ENCODE data around the gene MINDY3. TPM values are rescaled to one million over a fixed set of nuclear protein-coding genes. Genes with fewer than 3 reads are reported as not detected.

MINDY3 gene
- total RNA-seq, 1 experiment from 2014 or later, result 14.9 TPM

DNA sequence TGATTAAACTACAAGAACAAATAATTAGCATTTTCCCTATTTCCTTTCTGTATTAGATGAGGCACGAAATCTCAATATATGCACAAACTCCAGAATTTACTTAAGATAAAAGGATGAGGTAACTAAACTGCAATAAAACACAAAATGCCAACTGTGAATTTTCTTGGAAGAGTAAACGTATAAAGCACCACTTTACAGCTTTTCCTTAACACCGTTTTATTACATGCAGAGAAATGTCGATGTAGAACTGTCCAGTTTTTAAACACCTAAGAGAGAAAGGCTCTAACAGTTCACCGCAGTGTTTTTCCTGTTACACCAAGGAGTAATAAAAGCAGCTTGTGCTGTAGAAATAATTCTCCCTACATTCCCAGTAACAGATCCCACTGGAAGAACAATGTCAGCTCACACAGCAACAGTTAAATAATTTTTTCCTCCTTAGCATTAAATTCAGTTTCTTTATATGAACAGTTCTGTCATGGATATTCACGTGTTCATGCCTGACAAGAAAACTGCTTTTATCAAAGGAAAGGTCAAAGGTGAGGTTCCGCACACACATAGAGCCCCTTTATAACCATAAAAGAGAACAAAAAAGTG is 52.0 kb downstream of the MINDY3 start:
- H3K18ac ChIP-seq (ENCODE audit: insufficient read length, low read depth, low read length), result no peak overlapping the region
- no peak overlapping the region for H4K8ac ChIP-seq (replicated peaks; ENCODE audit: insufficient read length, low read depth, low read length)
- no peak for DNase-seq
- H2AFZ ChIP-seq (ENCODE audit: low read length), result no peak overlapping the region
- H2BK15ac ChIP-seq (ENCODE audit: low read depth, low read length), result no peak overlapping the region
- no peak overlapping the region for H3T11ph ChIP-seq (ENCODE audit: low read length)
- H2BK120ac ChIP-seq (ENCODE audit: low read depth, low read length, poor library complexity, severe bottlenecking), result no peak overlapping the region
- no peak overlapping the region for H3K27ac ChIP-seq (ENCODE audit: insufficient read length, low read depth, low read length)
- no peak overlapping the region for H2AK5ac ChIP-seq (ENCODE audit: insufficient read length, low read length)
- no peak overlapping the region for H3K14ac ChIP-seq (ENCODE audit: insufficient read depth, low read length)
- H3K4me1 ChIP-seq (ENCODE audit: insufficient read depth, low read length), result no peaks in the 10 kb centered on the region
- H3K9ac ChIP-seq (ENCODE audit: extremely low read depth, insufficient read length, low read length), result no peak overlapping the region
- no peaks in the 10 kb centered on the region for H3K79me1 ChIP-seq (ENCODE audit: insufficient read depth, low read depth, low read length, poor library complexity, severe bottlenecking)
- H2BK20ac ChIP-seq (ENCODE audit: low read depth, low read length, poor library complexity, severe bottlenecking), result no peak overlapping the region
- no peaks in the 10 kb centered on the region for H4K20me1 ChIP-seq (ENCODE audit: control insufficient read depth, insufficient read depth, insufficient read length)
- Mint-ChIP-seq H3K36me3 (ENCODE audit: insufficient read depth in 1 of 3, low read depth in 3 of 3) (no peaks in the 10 kb centered on the region), H3K4me1 (0 out of 4 replicates have a peak, but pooled peaks cover 0 to 5% of the 10 kb centered on the region in 2 experiments), H3K27ac (no peak overlapping the region), H3K9me3 (no peaks in the 10 kb centered on the region), H3K4me3 (no peak overlapping the region), H3K27me3 (ENCODE audit: low read depth) (no peaks in the 10 kb centered on the region)
- H3K9me3 ChIP-seq (ENCODE audit: control insufficient read depth, low read depth, low read length), result no peaks in the 10 kb centered on the region
- no peaks in the 10 kb centered on the region for H3K27me3 ChIP-seq (ENCODE audit: insufficient read depth, low read length)
- no peaks in the 10 kb centered on the region for H3K79me2 ChIP-seq (ENCODE audit: insufficient read depth, low read length)
- no peak overlapping the region for H4K5ac ChIP-seq (ENCODE audit: insufficient read length, low read depth, low read length)
- H3K23ac ChIP-seq (ENCODE audit: insufficient read length, low read depth, low read length), result no peak overlapping the region
- no peak overlapping the region for H2BK5ac ChIP-seq (ENCODE audit: insufficient read length, low read length)
- no peak overlapping the region for H3K4me2 ChIP-seq (ENCODE audit: insufficient read depth, insufficient read length, low read length)
- TF ChIP-seq CTCF (conservative IDR thresholded peaks at IDR 0.05), result no peak
- no peak overlapping the region for H3K56ac ChIP-seq (ENCODE audit: insufficient read length, low read depth, low read length)
- no peaks in the 10 kb centered on the region for H3K23me2 ChIP-seq (ENCODE audit: insufficient read length, low read depth, low read length, poor library complexity, severe bottlenecking)
- H4K91ac ChIP-seq (ENCODE audit: insufficient read length, low read depth, low read length), result no peak overlapping the region
- no peak overlapping the region for H3K4ac ChIP-seq (ENCODE audit: low read depth, low read length)
- H2BK12ac ChIP-seq (ENCODE audit: insufficient read length, low read depth, low read length), result no peak overlapping the region
- no CpG with 5 or more reads among the region's 7 CpGs for WGBS (ENCODE audit: extremely low coverage, insufficient read length, low lambda C conversion rate)
